Epithelial cell of prostate (primary cell): Measurements from ENCODE around the gene TICRR.
A peak's percentile ranks its signal among the peaks of the same experiment; 100 is the strongest.
"Not testable (repeated sequence)": the region's sequence is repeated elsewhere in the genome, so short reads cannot be mapped to it uniquely, and the experiment has no call there.

Experiments
- DNase-seq: peaks from one replicate; pipeline ENCODE4 v3.0.0-alpha.2; 2011; ENCODE audit warnings: low read depth, low spot score
- H3K27ac ChIP-seq: fragments of 450-650 bp; 2 replicates; pipeline ENCODE4 v1.5.1; 2017; ENCODE audit warnings: mild to moderate bottlenecking

The TICRR gene

DNA sequence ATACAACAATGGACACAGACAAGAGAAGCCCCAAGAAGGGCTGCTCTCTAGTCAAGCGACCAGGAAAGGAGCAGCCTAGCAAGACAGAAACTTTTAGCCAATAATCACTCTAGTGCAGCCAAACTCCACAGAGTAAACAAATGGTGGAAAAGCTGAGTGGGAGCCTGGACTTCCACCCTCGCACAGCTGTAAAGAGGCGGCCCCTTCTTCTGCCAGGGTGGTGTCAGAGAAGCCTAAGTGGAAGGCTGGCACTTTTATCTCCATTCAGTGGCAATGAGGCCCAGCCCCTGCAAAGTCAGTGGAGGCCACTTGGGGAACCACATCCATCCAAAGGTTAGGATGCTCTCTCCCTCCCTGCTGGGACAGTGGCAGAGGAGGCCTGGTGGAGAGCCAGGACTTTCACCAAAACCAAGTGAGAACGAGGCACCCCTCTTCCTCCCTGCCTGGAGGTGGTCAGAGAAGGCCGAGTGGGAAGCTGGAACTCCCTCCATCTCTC lies 15.5 kb upstream of the TICRR start:
- no peak for DNase-seq
- H3K27ac ChIP-seq, result no peak overlapping the region

DNA sequence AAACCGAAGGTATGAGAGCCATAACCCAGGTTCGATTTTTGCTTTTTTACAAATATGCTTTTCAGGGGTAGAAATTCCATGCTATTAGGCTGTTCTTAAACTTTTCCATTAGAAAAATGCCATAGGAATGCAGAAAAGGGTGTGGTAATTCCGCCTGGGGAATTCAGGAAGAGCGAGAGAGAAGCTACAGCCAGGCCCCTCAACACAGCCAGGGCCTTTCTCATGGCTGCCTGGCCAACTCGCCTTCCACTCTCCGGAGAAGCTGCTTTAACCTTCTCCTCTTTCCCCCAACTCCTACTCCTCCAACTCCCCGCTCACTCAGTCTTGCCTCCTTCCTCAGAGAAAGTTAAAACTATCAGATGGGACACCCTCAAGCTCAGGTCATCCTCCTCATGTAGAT lies 9.1 kb upstream of the TICRR start:
- no peak for DNase-seq
- no peak overlapping the region for H3K27ac ChIP-seq

DNA sequence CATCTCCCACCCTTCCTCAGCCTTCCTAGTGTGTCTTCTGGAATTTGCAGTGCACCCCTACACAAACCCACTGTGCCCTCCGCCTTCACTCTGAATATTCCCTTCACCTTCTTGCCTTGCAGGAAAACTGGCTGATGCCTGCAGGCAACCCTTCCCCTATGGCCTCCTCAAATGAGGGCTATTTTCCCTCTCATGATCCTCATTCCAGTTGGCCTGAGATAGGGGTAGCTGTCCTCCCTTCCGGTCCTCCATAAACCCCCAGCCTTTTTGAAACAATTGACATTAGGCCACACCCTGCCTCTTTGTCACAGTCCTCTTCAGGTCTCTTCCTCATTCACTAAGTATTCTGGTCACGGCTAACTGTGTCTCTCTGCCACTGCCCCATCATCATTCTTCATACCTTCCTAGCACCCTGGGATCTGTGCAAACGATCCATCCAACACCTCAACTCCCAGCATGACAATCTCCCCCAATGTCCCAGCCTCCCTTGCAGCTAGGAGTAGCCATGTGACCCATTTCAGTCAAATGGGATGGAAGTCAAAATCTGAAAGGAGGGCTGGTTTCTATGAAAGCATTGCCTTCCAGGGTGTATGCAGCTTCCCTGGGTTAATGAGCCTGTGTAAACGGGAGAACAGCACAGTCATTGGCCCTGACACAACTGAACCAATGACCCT lies 8.5 kb upstream of the TICRR start:
- no peak for DNase-seq
- H3K27ac ChIP-seq, result no peak overlapping the region

DNA sequence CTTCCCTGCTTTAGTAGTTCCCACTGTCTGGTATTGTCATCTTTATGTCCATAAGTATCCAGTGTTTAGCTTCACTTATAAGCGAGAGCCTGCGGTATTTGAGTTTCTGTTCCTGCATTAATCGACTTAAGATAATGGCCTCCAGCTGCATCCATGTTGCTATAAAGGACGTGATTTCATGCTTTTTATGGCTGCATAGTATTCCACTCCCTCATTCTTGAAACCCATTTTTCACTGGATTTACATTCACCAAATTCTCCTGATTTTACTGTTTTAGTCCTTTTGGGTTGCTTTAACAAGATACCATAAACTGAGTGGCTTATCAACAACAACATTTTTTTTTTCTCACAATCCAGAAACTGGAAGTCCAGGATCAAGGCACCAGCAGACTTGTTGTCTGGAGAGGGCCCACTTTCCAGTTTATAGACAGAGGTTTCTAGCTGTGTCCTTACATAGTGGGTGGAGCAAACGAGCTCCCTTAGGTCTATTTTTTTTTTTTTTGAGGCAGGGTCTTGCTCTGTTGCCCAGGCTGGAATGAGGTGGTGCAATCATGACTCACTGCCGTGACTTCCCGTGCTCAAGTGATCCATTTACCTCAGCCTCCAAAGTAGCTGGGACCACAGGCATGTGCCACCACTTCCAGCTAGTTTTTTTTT lies 6.1 kb upstream of the TICRR start:
- no peak overlapping the region for H3K27ac ChIP-seq
- no peak for DNase-seq

DNA sequence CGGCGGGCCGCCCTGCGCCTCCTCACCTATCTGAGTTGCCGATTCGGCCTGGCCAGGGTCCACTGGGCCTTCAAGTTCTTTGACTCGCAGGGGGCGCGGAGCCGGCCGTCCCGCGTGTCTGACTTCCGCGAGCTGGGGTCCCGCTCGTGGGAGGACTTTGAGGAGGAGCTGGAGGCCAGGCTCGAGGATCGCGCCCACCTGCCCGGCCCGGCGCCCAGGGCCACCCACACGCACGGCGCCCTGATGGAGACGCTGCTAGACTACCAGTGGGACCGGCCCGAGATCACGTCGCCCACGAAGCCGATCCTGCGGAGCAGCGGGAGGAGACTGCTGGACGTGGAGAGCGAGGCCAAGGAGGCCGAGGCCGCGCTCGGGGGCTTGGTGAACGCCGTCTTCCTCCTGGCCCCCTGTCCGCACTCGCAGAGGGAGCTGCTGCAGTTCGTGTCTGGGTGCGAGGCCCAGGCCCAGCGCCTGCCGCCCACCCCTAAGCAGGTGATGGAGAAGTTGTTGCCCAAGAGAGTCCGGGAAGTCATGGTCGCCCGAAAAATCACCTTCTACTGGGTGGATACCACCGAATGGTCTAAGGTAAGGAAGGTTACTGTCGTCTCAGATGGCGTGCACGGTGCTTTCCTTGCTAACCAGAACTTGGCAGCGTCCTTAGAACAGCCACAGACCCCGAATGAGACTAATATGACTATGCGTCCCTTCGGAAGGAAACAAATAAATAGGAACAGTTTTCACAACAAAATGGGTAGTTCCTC lies 567 bp downstream of the TICRR start:
- no peak overlapping the region for H3K27ac ChIP-seq
- DNase-seq, result no peak

DNA sequence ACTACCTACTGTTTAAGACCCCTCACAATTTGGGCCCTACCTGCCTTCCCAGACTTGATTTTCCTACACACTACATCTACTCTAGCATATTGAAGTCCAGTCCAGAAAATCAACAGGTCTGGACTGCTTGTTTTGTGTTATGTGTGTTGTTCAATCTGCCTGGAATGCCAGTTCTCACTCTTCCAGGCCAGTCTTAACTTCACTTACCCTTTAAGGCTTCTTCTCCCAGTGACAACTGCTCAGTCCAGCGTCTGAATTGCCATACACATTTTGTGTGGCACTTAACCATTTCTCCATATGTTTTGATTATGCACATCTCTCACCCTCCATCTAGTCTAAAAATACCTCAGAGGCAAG lies 1.1 kb downstream of the TICRR start:
- DNase-seq, result no peak
- H3K27ac ChIP-seq, result no peak overlapping the region

DNA sequence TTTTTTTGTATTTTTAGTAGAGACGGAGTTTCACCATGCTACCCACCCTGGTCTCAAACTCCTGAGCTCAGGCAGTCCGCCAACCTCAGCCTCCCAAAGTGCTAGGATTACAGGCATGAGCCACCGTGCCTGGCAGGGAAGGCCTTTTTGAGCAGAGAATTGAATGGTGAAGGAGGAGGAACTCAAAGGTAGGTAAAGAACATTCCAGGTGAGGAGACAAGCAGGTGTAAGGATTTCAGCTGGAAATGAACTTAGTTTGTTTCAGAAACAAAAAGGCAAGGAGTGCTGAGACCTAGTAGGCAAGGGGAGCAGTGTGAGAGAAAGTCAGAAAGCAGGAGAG lies 2.5 kb downstream of the TICRR start:
- H3K27ac ChIP-seq, result no peak overlapping the region

DNA sequence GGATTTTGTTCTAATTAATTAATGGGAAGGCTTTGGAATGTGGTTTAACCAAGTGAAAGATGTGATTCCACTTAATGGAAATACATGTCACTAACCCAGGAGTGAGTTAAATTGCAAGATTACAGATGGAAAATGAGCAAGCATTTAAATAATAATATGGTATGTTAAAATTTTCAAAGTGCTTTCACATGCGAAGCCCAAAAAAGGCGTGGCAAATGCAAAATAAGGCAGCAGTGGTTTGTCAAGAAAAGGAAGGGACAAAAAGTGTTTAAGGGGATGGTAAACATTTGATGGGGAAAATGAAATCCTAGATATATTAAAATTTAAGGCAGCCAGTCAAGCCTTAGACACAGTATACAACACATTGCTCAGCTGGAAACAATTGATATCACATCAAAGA lies 2.9 kb downstream of the TICRR start:
- no peak for DNase-seq
- H3K27ac ChIP-seq, result no peak overlapping the region

More for the DNA sequence above, 2.5 kb downstream of the TICRR start:
- DNase-seq, result no peak

DNA sequence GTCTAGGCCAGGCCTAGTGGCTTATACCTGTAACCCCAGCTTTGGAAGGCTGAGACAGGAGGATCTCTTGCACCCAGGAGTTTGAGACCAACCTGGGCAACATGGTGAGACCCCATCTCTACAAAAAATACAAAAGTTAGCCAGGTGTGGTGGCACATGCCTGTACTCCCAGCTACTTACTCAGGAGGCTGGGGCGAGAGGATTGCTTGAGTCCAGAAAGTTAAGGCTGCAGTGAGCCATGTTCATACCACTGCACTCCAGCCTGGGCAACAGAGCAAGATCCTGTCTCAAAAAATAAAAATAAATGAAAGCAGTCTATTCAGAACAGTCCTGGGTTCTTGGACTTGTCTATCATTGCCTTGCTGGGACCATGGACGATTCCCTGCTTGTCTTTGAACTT lies 5.5 kb downstream of the TICRR start:
- DNase-seq, H3K27ac ChIP-seq: not testable (repeated sequence)

DNA sequence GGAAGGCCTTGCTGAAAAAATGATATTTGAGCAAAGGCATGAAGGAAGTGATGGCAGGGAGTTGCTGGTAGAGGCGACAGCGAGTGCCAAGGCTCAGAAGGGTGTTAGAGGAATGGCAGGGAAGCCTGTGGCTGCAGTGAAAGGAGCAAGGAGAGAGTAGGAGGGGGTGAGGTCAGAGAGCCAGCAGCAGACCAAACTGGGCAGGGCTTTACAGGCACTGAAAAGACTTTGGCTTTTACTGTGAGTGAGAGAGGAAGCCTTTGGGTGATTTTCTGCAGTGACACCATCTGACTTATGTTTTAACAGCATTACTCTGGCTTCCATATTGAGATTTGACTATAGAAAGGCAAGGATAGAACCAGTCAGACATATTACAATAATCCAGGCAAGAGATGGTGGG lies 11.4 kb downstream of the TICRR start:
- no peak for DNase-seq
- H3K27ac ChIP-seq, result peak overlapping the region; percentile 76

DNA sequence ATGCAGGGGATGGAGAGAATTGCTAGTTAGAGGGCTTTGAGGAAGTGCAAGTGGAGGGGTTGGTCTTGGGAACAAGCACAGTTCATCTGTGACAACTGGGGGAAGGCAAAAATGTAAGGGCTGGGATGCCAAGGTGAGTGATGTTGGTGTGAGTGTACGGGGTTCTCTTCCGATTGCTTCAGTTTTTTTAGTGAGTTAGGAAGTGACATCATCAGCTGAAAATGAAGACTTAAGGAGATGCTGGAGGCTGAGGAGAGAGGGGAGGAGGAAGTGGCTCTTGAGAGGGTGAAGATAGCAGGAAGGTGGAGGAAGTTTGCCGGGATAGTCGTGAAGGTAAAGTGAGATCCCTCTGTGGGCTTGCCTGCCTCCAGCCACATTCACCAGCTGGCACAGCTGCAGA lies 12.7 kb downstream of the TICRR start:
- peak overlapping the region; percentile 76 for H3K27ac ChIP-seq
- peak; percentile 10 for DNase-seq

DNA sequence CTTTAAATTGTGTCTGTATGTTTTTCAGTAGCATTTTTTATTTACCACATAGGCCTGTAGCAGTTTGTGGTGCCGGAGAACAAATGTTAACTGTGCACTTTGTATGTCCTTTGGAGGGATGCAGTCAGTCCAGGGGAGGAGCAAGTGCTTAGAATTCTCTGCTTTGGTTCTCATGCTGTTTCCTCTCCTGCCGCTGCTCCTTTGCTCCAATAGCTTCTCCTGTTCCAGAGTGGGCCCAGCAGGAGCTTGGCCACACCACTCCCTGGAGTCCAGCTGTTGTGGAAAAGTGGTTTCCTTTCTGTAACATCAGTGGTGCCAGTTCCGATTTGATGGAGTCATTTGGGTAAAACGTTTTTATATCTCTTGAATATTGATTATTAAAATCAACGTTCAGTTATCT lies 16.6 kb downstream of the TICRR start:
- no peak overlapping the region for H3K27ac ChIP-seq
- DNase-seq, result no peak

DNA sequence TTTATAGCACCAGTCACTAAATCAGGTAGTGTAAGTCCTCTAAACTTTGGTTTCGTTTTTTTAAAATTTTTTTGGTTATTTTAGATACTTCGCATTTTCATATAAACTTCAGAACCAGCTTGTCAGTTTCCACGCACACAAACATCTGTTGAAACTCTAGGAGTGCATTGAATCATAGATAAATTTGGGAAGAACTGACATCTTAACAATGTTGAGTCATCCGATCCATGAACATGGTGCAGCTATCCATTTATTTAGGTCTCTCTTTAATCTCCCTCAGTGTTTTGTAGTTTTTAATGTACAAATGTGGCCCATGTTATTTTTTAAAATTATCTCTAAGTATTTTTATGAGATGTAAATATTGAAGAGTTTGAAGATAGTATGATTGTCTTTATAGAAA lies 17.7 kb downstream of the TICRR start:
- H3K27ac ChIP-seq, result no peak overlapping the region
- DNase-seq, result no peak

DNA sequence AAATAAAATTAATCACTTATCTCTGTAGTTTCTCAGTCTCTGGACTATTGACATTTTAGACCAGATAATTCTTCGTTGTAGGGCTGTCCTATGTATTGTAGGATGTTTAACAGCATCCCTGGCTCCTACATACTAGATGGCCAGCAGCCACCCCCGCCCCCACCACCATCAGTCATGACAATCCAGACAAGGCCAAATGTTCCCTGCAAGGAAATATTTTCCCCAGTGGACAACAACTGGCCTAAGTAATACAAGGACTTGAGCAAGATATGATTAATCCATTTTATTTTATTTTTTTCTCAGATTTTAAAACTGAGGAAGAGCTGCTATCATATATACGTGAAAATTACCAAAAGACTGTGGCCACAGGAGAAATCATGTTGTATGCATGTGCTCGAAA lies 23.8 kb downstream of the TICRR start:
- no peak for DNase-seq
- no peak overlapping the region for H3K27ac ChIP-seq

DNA sequence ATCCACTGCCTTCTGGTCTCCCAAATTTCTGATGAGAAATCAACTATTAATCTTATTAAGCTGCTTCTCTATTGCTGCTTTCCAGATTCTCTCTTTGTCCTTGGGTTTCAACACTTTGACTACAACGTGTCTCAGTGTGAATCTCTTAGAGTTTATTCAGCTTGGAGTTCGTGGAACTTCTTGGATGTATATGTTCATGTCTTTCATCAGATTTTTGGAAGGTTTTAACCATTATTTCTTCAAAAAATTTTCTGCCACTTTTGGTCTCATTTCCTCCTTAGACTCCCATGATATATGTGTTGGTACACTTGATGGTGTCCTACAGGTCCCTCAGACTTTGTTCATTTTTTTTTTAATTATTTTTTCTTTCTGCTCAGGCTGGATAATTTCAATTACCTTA lies 36.0 kb downstream of the TICRR start:
- DNase-seq, result no peak
- H3K27ac ChIP-seq, result no peak overlapping the region

DNA sequence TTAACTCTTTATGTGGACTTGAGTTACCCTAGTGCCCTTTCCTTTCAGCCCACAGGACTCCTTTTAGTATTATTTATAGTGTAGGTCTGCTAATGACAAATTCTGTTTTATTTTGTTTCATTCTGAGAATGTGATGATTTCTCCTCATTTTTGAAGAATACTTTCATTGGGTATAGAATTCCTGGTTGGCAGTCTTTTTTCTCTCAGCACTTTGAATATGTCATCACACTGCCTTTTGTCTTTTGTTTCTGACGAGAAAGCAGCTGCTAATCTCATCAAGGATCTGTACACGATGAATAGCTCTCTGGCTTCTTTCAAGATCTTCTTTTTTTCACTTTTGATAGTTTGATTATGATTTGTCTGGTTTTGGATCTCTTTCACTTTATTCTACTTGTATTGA lies 37.8 kb downstream of the TICRR start:
- DNase-seq, result no peak
- H3K27ac ChIP-seq, result no peak overlapping the region

DNA sequence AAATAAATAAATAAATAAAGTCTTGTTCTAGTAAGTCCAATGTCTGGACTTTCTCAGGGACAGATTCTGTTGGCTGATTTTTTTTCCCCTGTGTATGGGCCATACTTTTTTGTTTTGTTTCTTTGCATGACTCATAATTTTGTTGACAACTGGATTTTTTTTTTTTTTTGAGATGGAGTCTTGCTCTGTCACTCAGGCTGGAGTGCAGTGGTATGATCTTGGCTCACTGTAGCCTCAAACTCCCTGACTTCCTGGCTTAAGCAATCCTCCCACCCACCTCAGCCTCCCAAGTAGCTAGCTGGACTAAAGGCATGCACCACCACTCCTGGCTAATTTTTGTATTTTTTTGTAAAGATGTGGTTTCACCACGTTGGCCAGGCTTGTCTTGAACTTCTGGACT lies 38.9 kb downstream of the TICRR start:
- no peak overlapping the region for H3K27ac ChIP-seq
- DNase-seq, result no peak

DNA sequence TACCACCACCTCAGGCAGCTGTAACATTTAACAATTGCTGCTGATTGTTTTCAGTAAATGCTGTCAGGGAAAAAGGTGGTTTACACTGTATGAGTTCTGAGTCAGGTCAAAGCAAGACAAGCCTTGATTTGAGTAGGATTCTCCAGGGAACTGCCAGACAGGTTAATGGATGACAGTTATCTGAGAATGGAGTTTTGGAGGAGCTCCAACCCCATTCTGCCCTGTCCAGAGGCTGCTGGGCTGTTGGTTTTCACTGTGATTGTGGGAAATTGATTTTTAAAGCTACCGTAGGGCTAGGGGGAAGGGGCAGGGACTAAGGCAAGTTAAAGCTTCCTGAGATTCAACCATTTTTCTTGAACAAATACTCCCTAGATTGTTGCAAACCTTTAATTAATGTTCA lies 39.9 kb downstream of the TICRR start:
- DNase-seq, result no peak
- no peak overlapping the region for H3K27ac ChIP-seq

DNA sequence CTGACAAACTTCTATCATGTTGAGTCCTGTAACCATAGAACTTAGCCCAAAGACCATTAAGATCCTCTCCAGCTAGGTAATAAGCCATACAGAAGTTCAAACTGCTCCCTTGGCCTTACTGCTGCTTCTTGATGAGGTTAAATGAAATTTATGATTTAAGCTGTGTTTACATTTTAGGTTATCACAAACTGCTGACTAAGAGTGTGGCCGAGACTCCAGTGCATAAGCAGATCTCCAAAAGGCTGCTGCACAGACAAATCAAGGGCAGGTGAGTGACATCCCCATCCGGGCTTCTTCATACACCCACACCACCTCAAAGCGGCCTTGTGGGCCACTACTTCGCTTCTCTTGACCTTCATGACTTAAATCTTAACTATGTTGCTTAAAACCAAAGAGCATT lies 41.0 kb downstream of the TICRR start:
- H3K27ac ChIP-seq, result no peak overlapping the region
- no peak for DNase-seq

DNA sequence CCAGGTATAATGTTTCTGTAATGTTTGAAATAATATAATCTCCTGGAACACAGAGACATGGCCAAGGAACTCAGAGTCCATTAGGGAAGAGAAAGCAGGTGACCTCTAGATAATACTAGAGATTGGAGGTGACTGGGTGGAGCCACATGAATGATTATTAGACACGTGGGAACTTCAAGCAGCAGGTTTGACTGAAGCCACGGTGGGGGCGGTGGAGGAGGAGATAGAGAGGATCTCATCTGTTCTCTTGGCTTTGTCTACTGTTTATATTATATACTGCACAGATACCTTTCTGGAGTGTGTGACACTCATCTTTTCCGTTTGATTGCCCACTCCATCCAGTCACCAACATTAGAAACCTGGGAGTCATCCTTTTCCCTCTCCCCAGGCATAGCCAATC lies 46.3 kb downstream of the TICRR start:
- DNase-seq, result no peak
- no peak overlapping the region for H3K27ac ChIP-seq

DNA sequence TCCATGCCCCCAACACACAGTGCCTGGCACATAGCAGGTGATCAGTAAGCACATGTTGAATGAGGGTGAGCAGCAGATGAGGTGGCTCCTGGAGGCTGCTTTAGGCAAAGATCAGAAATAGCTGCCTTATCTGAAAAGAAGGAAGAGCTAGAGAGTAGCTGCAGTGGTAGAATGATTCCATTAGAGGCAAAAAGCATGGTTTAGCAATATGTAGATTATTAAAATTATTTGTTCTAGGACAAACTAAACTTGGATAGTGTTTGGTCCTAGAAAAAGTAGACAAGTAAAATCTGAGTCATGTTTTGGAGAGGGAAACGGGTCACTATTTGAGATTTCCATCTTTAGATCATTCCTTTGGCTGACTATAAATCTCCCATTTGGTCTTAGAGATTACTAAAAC lies 47.9 kb downstream of the TICRR start:
- no peak for DNase-seq
- no peak overlapping the region for H3K27ac ChIP-seq

DNA sequence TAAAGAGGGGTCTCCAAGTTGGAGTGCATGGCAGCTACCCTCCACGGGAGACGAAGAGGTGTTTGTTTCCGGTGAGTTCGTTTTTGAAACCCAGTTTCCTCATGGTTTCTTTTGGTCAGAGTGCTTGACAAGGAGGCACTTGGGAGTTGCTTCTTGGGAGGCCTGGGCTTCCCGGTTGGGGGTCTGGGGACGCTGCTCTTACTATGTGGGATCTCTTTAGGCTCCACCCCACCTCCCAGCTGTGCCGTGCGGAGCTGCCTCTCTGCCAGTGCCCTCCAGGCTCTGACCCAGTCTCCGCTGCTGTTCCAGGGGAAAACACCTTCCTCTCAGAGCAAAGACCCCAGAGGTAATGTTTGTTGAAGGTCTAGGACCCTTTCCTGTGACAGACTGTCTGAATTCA lies 50.4 kb downstream of the TICRR start:
- DNase-seq, result no peak
- no peak overlapping the region for H3K27ac ChIP-seq
